ENCODE measurements around the gene SERPING1. TPM values are rescaled to one million over a fixed set of nuclear protein-coding genes. Genes with fewer than 3 reads are reported as not detected.

SERPING1 gene
- total RNA-seq, 4 donors from 2014 or later = 39.3 to 742 (median 362) TPM

DNA sequence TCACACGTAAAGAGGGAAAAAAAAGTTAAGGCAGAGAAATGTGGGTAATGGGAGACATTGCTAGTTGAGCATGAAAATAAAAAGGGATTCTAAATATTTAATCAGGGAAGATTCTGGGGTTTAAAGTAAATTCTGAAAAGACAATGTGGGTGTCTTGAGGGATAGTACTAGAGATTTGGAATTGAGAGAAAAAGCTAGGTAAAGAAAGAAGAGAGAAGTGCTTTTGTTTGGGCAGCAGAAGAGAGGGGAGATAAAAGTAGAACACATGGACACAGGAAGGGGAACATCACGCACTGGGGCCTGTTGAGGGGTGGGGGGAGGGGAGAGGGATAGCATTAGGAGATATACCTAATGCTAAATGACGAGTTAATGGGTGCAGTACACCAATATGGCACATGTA lies 55.7 kb downstream of the SERPING1 start:
- Histone ChIP-seq H3K4me1 (peaks cover 5 to 12% of the 10 kb centered on the region in 2 donors), H3K9me3 (no peaks in the 10 kb centered on the region), H3K27ac (no peak overlapping the region), H3K27me3 (no peaks in the 10 kb centered on the region), H3K36me3 (no peaks in the 10 kb centered on the region), H3K4me3 (no peak overlapping the region)
- intact Hi-C loops (cut with DNase I; ENCODE audit: low total_unique reads) = no loop called here
- TF ChIP-seq POLR2A (IDR thresholded peaks at IDR 0.05) = no peak
- TF ChIP-seq, protein P1, sequence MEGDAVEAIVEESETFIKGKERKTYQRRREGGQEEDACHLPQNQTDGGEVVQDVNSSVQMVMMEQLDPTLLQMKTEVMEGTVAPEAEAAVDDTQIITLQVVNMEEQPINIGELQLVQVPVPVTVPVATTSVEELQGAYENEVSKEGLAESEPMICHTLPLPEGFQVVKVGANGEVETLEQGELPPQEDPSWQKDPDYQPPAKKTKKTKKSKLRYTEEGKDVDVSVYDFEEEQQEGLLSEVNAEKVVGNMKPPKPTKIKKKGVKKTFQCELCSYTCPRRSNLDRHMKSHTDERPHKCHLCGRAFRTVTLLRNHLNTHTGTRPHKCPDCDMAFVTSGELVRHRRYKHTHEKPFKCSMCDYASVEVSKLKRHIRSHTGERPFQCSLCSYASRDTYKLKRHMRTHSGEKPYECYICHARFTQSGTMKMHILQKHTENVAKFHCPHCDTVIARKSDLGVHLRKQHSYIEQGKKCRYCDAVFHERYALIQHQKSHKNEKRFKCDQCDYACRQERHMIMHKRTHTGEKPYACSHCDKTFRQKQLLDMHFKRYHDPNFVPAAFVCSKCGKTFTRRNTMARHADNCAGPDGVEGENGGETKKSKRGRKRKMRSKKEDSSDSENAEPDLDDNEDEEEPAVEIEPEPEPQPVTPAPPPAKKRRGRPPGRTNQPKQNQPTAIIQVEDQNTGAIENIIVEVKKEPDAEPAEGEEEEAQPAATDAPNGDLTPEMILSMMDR (IDR thresholded peaks at IDR 0.05) = no peak
- DNase-seq = no peak

DNA sequence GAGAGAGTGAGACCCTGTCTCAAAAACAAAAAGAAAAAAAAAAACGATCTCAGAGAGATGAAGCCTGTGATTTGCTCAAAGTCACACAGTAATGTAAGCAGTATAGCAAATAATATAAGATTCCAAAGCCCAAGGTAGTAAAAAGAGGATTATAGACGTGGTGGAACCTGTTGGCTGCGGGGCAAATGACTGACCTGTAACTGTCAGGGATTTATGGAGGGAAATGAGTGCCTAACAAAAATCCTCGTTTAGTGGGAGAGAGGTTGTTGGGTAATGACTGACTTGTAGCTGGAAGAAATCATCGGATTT lies 59.4 kb downstream of the SERPING1 start:
- no peak for DNase-seq
- peak overlapping the region; percentile 87 to 93 for H3K27ac ChIP-seq
- H3K4me1 ChIP-seq = peaks cover 0 to 5% of the 10 kb centered on the region in 2 donors
- no peaks in the 10 kb centered on the region for H3K9me3 ChIP-seq
- no peaks in the 10 kb centered on the region for H3K27me3 ChIP-seq
- no peaks in the 10 kb centered on the region for H3K36me3 ChIP-seq
- intact Hi-C loops (cut with DNase I; ENCODE audit: low total_unique reads) = no loop called here
- TF ChIP-seq POLR2A (IDR thresholded peaks at IDR 0.05) = no peak
- TF ChIP-seq, protein P1 (IDR thresholded peaks at IDR 0.05) = no peak
- H3K4me3 ChIP-seq = peak overlapping the region; percentile 56 to 61

DNA sequence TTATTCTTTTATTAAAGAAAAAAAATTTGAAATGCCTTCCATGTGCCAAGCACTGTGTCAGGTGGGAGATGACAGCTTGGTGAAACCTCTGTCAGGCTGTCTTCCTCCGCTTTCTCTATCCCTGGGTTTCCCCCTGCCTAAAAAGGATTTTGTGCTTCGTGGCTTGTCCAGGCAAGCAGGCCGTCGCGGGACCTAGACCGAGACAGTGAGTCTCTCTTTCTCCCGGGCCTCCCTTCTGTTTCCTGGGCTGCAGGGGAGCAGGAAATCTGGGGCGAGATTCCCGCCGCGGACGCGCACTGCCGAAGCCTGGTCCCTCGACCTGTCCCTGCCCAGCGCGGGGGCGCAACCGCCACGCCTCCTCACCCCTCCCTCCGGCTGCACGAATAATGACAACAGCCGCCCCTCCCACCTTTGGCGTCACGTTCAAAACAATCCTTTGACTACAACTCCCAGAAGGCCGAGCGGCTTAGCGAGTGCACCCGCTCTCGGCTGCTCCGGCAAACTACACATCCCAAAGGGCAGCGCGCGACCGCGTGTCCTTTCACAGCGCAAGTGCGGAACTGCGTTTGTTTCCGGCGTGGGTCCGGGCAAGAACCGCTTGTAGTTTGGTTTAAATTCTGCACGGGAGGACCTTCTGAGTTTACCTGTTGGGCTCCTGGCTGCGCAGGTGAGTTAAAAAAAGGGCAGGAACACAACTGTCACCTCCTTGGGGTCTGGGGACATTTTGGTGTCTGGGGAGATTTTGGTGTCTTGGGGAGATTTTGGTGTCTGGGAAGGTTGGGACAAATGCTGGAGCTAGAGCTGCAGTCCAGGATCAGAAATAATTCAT lies 59.9 kb downstream of the SERPING1 start, which contains the start of gene CLP1:
CLP1 (plus strand) TSS at position 569 of the 829 bp plus-strand sequence. CDS start 1,715 bp downstream, outside the sequence.
- peak; percentile 77 to 86 for TF ChIP-seq POLR2A (IDR thresholded peaks at IDR 0.05)
- TF ChIP-seq, protein P1 (IDR thresholded peaks at IDR 0.05) = peak in 2 of 4 experiments; percentile 4 to 17
- peaks cover 0 to 5% of the 10 kb centered on the region in 2 donors for H3K4me1 ChIP-seq
- intact Hi-C loops (cut with DNase I; ENCODE audit: low total_unique reads) = no loop called here

DNA sequence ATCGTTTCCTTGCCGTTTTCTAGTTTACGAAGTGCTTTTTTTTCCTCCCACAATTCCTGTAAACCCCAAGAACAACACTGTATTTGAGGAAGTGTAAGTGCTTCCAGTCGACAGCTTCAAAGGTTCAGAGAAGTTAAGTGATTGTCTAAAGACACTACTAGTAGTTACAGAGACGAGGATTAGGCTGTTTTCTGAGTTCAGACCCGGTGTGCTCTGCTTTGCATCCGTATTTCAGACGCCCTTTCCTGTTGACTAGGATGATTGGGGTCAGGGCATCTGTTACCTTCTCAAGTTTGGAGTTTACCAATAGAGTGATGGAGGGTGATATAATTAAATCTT lies 60.5 kb downstream of the SERPING1 start:
- peak overlapping the region; percentile 52 to 93 for H3K27ac ChIP-seq
- TF ChIP-seq POLR2A (IDR thresholded peaks at IDR 0.05) = no peak
- TF ChIP-seq, protein P1 (IDR thresholded peaks at IDR 0.05) = no peak

More for the DNA sequence above, 59.9 kb downstream of the SERPING1 start, which contains the start of gene CLP1:
- no peaks in the 10 kb centered on the region for H3K27me3 ChIP-seq
- peak within 1 kb of the TSS; percentile 87 to 93 for H3K27ac ChIP-seq
- H3K36me3 ChIP-seq = no peaks in the 10 kb centered on the region
- DNase-seq = peak; percentile 99 to 100
- H3K4me3 ChIP-seq = peak within 1 kb of the TSS; percentile 56 to 61
- H3K9me3 ChIP-seq = no peaks in the 10 kb centered on the region

DNA sequence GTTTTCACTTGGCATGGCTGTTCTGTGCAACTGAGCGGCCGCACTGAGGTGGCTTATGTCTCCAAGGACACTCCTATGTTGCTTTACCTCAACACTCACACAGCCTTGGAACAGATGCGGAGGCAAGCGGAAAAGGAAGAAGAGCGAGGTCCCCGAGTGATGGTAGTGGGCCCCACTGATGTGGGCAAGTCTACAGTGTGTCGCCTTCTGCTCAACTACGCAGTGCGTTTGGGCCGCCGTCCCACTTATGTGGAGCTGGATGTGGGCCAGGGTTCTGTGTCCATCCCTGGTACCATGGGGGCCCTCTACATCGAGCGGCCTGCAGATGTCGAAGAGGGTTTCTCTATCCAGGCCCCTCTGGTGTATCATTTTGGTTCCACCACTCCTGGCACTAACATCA lies 62.2 kb downstream of the SERPING1 start:
- intact Hi-C loops (cut with DNase I; ENCODE audit: low total_unique reads) = no loop called here

More for the DNA sequence above, 60.5 kb downstream of the SERPING1 start:
- Histone ChIP-seq H3K36me3 (no peaks in the 10 kb centered on the region), H3K4me1 (peaks cover 0 to 5% of the 10 kb centered on the region in 2 donors), H3K9me3 (no peaks in the 10 kb centered on the region), H3K4me3 (peak overlapping the region; percentile 56 to 61), H3K27me3 (no peaks in the 10 kb centered on the region)
- intact Hi-C loops (cut with DNase I; ENCODE audit: low total_unique reads) = no loop called here
- no peak for DNase-seq

More for the DNA sequence above, 62.2 kb downstream of the SERPING1 start:
- DNase-seq = no peak
- Histone ChIP-seq H3K27ac (no peak overlapping the region), H3K36me3 (no peaks in the 10 kb centered on the region), H3K9me3 (no peaks in the 10 kb centered on the region), H3K27me3 (no peaks in the 10 kb centered on the region), H3K4me1 (peaks cover 0 to 5% of the 10 kb centered on the region in 2 donors), H3K4me3 (no peak overlapping the region)
- TF ChIP-seq, protein P1 (IDR thresholded peaks at IDR 0.05) = no peak
- no peak for TF ChIP-seq POLR2A (IDR thresholded peaks at IDR 0.05)

Data from uterus (tissue), 4 donors.